HEK293 (cell line): ENCODE results near the gene WDR82.
A peak's percentile ranks its signal among the peaks of the same experiment; 100 is the strongest.

Experiments used
- CTCF ChIA-PET: fragments of 350-600 bp; formaldehyde crosslinking; extraction: SDS; loops from one replicate; lab custom pipeline; 2021; ENCODE audit warnings: antibody characterized with exemption; lab: Yijun Ruan, JAX
- POLR2A ChIA-PET: fragments of 300-600 bp; formaldehyde crosslinking; extraction: SDS; loops from one replicate; lab custom pipeline; 2020; ENCODE audit warnings: antibody characterized with exemption, inconsistent platforms; lab: Yijun Ruan, JAX
- H3K27ac ChIP-seq: fragments of 200-500 bp; sonication (Bioruptor generic); 2 replicates; pipeline ENCODE4 v1.5.1; 2014; ENCODE audit warnings: low read depth, low read length, control low read depth, inconsistent platforms; ENCODE audit errors: extremely low read depth
- H3K36me3 ChIP-seq, 2 experiments: fragments of 200-500 bp in 1 of 2; sonication (Bioruptor generic) in 1 of 2; 1 replicate in 1 of 2; 2 replicates in 1 of 2; pipeline ENCODE4 v1.5.1; 2014 to 2017; ENCODE audit warnings: inconsistent platforms in 2 of 2, low read length in 2 of 2; ENCODE audit not compliant: control insufficient read depth in 2 of 2, insufficient read depth in 1 of 2
- H3K4me1 ChIP-seq: fragments of 200-500 bp; sonication (Bioruptor generic); 2 replicates; pipeline ENCODE4 v1.5.1; 2014; ENCODE audit warnings: mild to moderate bottlenecking, low read length, inconsistent platforms; ENCODE audit not compliant: control insufficient read depth, insufficient read depth
- H3K4me3 ChIP-seq: 2 replicates; pipeline ENCODE4 v1.5.1; 2011; ENCODE audit warnings: low read depth, mild to moderate bottlenecking, control low read depth, low read length, moderate library complexity
- H3K9me3 ChIP-seq: fragments of 200-500 bp; sonication (Bioruptor generic); 2 replicates; pipeline ENCODE4 v1.5.1; 2014; ENCODE audit warnings: low read depth, low read length, inconsistent platforms; ENCODE audit not compliant: control insufficient read depth, insufficient read depth
- CTCF ChIP-seq: fragments of 450-650 bp; formaldehyde crosslinking; IDR thresholded peaks from 2 replicates; pipeline ENCODE4 v1.5.1; 2016; ENCODE audit warnings: missing biosample characterization, missing genetic modification characterization
- EGR2 ChIP-seq: fragments of 450-650 bp; formaldehyde crosslinking; IDR thresholded peaks from 2 replicates; pipeline ENCODE4 v1.5.1; 2016; ENCODE audit warnings: low read depth, missing biosample characterization, missing genetic modification characterization
- GLIS1 ChIP-seq: fragments of 450-650 bp; formaldehyde crosslinking; IDR thresholded peaks from 2 replicates; pipeline ENCODE4 v1.5.1; 2016; ENCODE audit warnings: missing biosample characterization, missing genetic modification characterization
- GLIS2 ChIP-seq: fragments of 450-650 bp; formaldehyde crosslinking; IDR thresholded peaks from 2 replicates; pipeline ENCODE4 v1.5.1; 2016; ENCODE audit warnings: missing biosample characterization, missing genetic modification characterization
- KLF17 ChIP-seq: fragments of 450-650 bp; formaldehyde crosslinking; IDR thresholded peaks from 2 replicates; pipeline ENCODE4 v1.5.1; 2016; ENCODE audit warnings: missing biosample characterization, missing genetic modification characterization
- PATZ1 ChIP-seq: fragments of 450-650 bp; formaldehyde crosslinking; IDR thresholded peaks from 2 replicates; pipeline ENCODE4 v1.5.1; 2016; ENCODE audit warnings: missing biosample characterization, missing genetic modification characterization
- PRDM10 ChIP-seq: fragments of 450-650 bp; formaldehyde crosslinking; IDR thresholded peaks from 2 replicates; pipeline ENCODE4 v1.5.1; 2016; ENCODE audit warnings: missing biosample characterization, missing genetic modification characterization
- SP2 ChIP-seq: fragments of 450-650 bp; formaldehyde crosslinking; IDR thresholded peaks from 2 replicates; pipeline ENCODE4 v1.5.1; 2016; ENCODE audit warnings: missing biosample characterization, missing genetic modification characterization
- SP3 ChIP-seq: fragments of 450-650 bp; formaldehyde crosslinking; IDR thresholded peaks from 2 replicates; pipeline ENCODE4 v1.5.1; 2016; ENCODE audit warnings: missing biosample characterization, missing genetic modification characterization
- WT1 ChIP-seq: fragments of 450-650 bp; formaldehyde crosslinking; IDR thresholded peaks from 2 replicates; pipeline ENCODE4 v1.5.1; 2016; ENCODE audit warnings: missing biosample characterization, missing genetic modification characterization
- ZFHX2 ChIP-seq: fragments of 450-650 bp; formaldehyde crosslinking; conservative IDR thresholded peaks from 2 replicates; pipeline ENCODE4 v1.5.1; 2016; ENCODE audit warnings: missing biosample characterization, missing genetic modification characterization
- ZIC2 ChIP-seq: fragments of 450-650 bp; formaldehyde crosslinking; IDR thresholded peaks from 2 replicates; pipeline ENCODE4 v1.5.1; 2016; ENCODE audit warnings: missing biosample characterization, missing genetic modification characterization
- ZNF24 ChIP-seq: fragments of 450-650 bp; formaldehyde crosslinking; IDR thresholded peaks from 2 replicates; pipeline ENCODE4 v1.5.1; 2016; ENCODE audit warnings: missing biosample characterization, missing genetic modification characterization
- ZNF341 ChIP-seq: fragments of 450-650 bp; formaldehyde crosslinking; IDR thresholded peaks from 2 replicates; pipeline ENCODE4; 2016; ENCODE audit warnings: low read depth, missing biosample characterization, missing genetic modification characterization
- ZNF366 ChIP-seq: fragments of 450-650 bp; formaldehyde crosslinking; conservative IDR thresholded peaks from 2 replicates; pipeline ENCODE4 v1.5.1; 2016; ENCODE audit warnings: missing biosample characterization, missing genetic modification characterization
- ZNF398 ChIP-seq: fragments of 450-650 bp; formaldehyde crosslinking; IDR thresholded peaks from 2 replicates; pipeline ENCODE4 v1.5.1; 2017; ENCODE audit warnings: missing biosample characterization, missing genetic modification characterization
- ZNF433 ChIP-seq: fragments of 450-650 bp; formaldehyde crosslinking; IDR thresholded peaks from 2 replicates; pipeline ENCODE4 v1.5.1; 2016; ENCODE audit warnings: missing biosample characterization, missing genetic modification characterization, low read depth
- ZNF600 ChIP-seq: fragments of 450-650 bp; formaldehyde crosslinking; IDR thresholded peaks from 2 replicates; pipeline ENCODE4 v1.5.1; 2016; ENCODE audit warnings: missing biosample characterization, missing genetic modification characterization
- ZNF626 ChIP-seq: fragments of 450-650 bp; sonication (Bioruptor Pico); formaldehyde crosslinking; IDR thresholded peaks from 2 replicates; pipeline ENCODE4 v1.5.1; 2018; ENCODE audit warnings: missing biosample characterization, missing genetic modification characterization, inconsistent platforms
- ZNF677 ChIP-seq: fragments of 450-650 bp; IDR thresholded peaks from 2 replicates; pipeline ENCODE4 v1.5.0; 2018; ENCODE audit warnings: missing biosample characterization, mild to moderate bottlenecking, missing genetic modification characterization, moderate library complexity
- ZNF837 ChIP-seq: fragments of 450-650 bp; formaldehyde crosslinking; IDR thresholded peaks from 2 replicates; pipeline ENCODE4 v1.5.1; 2016; ENCODE audit warnings: missing biosample characterization, missing genetic modification characterization

Gene WDR82

GRCh38 chr3:52299879-52300611, 21.6 kb upstream of the WDR82 start:
- Histone ChIP-seq H3K36me3 (no peaks in the 10 kb centered on the region), H3K27ac (no peak overlapping the region), H3K9me3 (no peaks in the 10 kb centered on the region), H3K4me1 (no peaks in the 10 kb centered on the region), H3K4me3 (no peak overlapping the region)
- peak; percentile 67 for TF ChIP-seq PATZ1 (tag by site-specific recombination)
- TF ChIP-seq ZNF341 (tag by site-specific recombination), result peak; percentile 64
- TF ChIP-seq KLF17 (tag by site-specific recombination), result 0 out of 2 replicates have a peak, but pooled peaks have one; percentile 17
- no peak for TF ChIP-seq ZNF626
- peak; percentile 59 for TF ChIP-seq ZFHX2 (tag by site-specific recombination)
- peak; percentile 64; the same call in 1 of the 2 replicates for TF ChIP-seq ZNF600 (tag by site-specific recombination)
- peak; percentile 59 for TF ChIP-seq SP2 (tag by site-specific recombination)
- peak; percentile 31 for TF ChIP-seq GLIS1 (tag by site-specific recombination)
- TF ChIP-seq CTCF, result 0 out of 2 replicates have a peak, but pooled peaks have one; percentile 29
- 0 out of 2 replicates have a peak, but pooled peaks have one; percentile 30 for TF ChIP-seq ZNF24
- TF ChIP-seq PRDM10 (tag by site-specific recombination), result 0 out of 2 replicates have a peak, but pooled peaks have one; percentile 8
- TF ChIP-seq EGR2 (tag by site-specific recombination), result peak; percentile 71
- peak; percentile 69 for TF ChIP-seq ZIC2 (tag by site-specific recombination)
- TF ChIP-seq ZNF677 (tag by site-specific recombination), result no peak
- TF ChIP-seq ZNF433 (tag by site-specific recombination), result no peak
- peak; percentile 72 for TF ChIP-seq WT1 (tag by site-specific recombination)
- TF ChIP-seq SP3 (tag by site-specific recombination), result 0 out of 2 replicates have a peak, but pooled peaks have one; percentile 31
- 0 out of 2 replicates have a peak, but pooled peaks have one; percentile 14 for TF ChIP-seq ZNF366 (tag by site-specific recombination)
- peak; percentile 85 for TF ChIP-seq ZNF398 (tag by site-specific recombination)
- TF ChIP-seq GLIS2 (tag by site-specific recombination), result peak; percentile 27; the same call in 1 of the 2 replicates
- TF ChIP-seq ZNF837, result no peak
- POLR2A ChIA-PET, result interaction anchor here (1.0 to 1.5 kb wide), 2 partner anchors 12 to 21 kb away, joined by 3 to 4 read pairs; partner anchors contain the start of gene GLYCTK
- CTCF ChIA-PET, result interaction anchor here (0.6 to 2.8 kb wide), 3 partner anchors 8 to 39 kb away, joined by 4 to 14 read pairs (median 4); no protein-coding TSS in a partner anchor
